ENCODE results near the gene TMEM220. TPM values are rescaled to one million over a fixed set of nuclear protein-coding genes. Genes with fewer than 3 reads are reported as not detected.

TMEM220 gene
- total RNA-seq, 6 donors from 2014 or later: 1.4 to 16.6 (median 6.8) TPM

Other genes with a start within 250 kb of the TMEM220 start
- gene MYH1, start 211.5 kb downstream of the TMEM220 start, total RNA-seq: under 1 TPM in 4 of 6 donors, not detected in 2; under 0.01 to 0.10 (median 0.08) TPM
- under 1 TPM in 3 of 6 donors, not detected in 3; 0.09 to 0.10 (median 0.10) TPM for gene MYH2, start 180.4 kb downstream of the TMEM220 start, total RNA-seq
- gene MYH3, start 72.7 kb downstream of the TMEM220 start, total RNA-seq: 1 to 10 TPM; 1.5 to 9.4 (median 1.9) TPM
- 10 to 100 TPM in 5 of 6 donors, 1 to 10 TPM in 1; 5.5 to 23.8 (median 17.4) TPM for gene SCO1, start 32.5 kb downstream of the TMEM220 start, total RNA-seq
- gene ADPRM, start 32.4 kb downstream of the TMEM220 start, total RNA-seq: 10 to 100 TPM in 2 of 6 donors, 1 to 10 TPM in 4; 1.7 to 18.9 (median 8.2) TPM
- not detected for gene TMEM238L, start 74.1 kb upstream of the TMEM220 start, total RNA-seq
- not detected for gene PIRT, start 108.1 kb upstream of the TMEM220 start, total RNA-seq